Stimulated activated CD8-positive, alpha-beta memory T cell treated with anti-CD3 and anti-CD28 coated beads, Interleukin-12 subunit alpha, Interleukin-12 subunit beta, amount 100 ng/mL, for 4 hours (primary cell): ENCODE results near the gene RNF123.

Source experiments
- DNase-seq: peaks from one replicate; pipeline ENCODE4 v3.0.0-alpha.2; 2020; ENCODE audit warnings: low read depth

RNF123 gene

DNA sequence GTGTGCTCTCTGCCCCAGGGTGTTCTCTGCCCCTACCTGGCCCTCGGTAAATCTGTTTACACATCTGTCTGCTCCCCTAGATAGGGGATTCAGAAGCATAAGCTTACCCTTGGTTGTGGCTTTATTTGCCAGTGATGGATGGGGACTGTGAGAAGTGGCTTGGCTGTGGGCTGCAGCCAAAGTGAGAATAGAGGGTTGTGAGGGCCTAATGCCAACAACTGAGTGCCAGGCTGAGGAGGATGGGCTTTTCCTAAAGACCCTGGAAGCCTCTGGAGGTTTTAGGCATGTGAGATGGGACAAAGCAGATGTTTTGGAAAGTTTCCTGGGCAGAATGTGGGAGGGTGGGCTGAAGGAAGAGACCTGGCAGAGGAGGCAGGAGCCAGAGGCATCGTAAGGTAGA, 30.6 kb upstream of the RNF123 start:
- no peak for DNase-seq

DNA sequence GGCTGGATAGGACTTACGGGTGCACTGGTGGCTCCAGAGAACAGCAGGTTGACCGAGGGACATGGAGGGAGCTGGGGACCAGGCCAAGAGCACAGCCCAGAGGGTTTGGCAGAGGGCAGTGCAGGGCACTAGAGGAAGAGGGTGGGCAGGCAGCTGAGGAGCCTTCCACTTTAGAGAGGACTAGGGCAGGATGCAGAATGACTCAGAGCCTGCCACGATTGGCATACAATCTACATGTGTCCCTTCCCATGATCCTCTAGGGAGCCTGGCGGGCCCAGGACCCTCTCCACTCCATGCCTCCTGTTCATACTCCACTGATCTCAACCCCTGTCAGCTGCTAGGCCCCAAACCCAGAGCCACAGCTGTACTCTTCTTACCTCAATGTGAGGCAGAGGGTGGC, 29.6 kb upstream of the RNF123 start:
- no peak for DNase-seq

DNA sequence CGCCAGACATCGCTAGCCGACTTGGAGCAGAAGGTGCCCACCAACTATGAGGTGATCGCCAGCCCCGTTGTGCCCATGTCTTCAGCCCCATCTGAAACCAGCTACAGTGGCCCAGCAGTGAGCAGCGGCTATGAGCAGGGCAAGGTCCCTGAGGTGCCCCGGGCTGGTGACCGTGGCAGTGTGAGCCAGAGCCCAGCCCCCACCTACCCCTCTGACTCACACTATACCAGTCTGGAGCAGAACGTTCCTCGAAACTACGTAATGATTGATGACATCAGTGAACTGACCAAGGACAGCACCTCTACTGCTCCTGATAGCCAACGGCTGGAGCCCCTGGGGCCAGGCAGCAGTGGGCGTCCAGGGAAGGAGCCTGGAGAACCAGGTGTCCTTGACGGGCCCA, 28.1 kb upstream of the RNF123 start:
- no peak for DNase-seq

DNA sequence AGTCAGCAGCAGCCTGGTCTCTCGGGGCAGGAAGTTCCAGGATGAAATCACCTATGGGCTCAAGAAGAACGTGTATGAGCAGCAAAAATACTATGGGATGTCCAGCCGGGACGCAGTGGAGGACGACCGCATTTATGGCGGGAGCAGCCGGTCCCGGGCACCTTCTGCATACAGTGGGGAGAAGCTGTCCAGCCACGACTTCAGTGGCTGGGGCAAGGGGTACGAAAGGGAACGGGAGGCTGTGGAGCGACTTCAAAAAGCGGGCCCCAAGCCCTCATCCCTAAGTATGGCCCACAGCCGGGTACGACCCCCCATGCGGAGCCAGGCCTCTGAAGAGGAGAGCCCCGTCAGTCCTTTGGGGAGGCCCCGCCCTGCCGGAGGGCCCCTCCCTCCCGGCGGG, 27.3 kb upstream of the RNF123 start:
- no peak for DNase-seq

DNA sequence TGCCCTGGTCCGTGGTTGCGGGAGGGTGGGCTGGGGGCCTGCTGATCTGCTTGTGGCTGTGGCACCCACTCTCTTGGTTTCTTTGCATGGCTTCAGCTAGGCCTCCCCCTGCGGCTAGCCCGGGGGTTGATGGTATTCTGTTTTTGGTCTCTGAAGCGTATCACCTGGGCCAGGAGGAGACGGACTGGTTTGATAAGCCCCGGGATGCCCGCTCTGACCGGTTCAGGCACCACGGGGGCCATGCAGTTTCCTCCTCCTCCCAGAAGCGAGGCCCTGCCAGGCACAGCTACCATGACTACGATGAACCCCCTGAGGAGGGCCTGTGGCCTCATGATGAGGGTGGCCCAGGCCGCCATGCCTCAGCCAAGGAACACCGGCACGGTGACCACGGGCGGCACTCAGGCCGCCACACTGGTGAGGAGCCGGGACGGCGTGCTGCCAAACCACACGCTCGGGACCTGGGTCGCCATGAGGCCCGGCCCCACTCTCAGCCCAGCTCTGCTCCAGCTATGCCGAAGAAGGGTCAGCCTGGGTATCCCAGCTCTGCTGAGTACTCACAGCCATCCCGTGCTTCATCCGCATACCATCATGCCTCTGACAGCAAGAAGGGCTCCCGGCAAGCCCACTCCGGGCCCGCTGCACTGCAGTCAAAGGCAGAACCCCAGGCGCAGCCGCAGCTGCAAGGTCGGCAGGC, 26.5 kb upstream of the RNF123 start:
- no peak for DNase-seq

DNA sequence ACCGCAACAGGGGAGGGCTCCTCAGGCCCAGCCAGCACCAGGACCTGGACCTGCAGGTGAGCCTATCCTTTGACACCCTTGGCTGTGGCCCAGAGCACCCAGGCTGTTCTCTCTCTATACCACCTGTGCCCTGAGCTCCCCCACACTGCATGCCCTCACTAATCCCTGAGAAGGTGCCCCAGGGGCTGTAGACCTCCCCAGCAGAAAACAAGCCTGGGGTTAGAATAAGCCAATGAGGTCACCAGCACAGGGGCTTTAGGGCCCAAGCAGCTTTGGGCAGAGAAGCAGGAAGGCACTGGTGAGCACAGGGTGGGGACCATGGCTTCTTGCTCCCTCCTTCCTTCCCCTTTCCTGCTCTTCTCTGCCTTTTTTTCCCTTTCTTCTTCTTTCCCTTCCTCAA, 25.5 kb upstream of the RNF123 start:
- no peak for DNase-seq

DNA sequence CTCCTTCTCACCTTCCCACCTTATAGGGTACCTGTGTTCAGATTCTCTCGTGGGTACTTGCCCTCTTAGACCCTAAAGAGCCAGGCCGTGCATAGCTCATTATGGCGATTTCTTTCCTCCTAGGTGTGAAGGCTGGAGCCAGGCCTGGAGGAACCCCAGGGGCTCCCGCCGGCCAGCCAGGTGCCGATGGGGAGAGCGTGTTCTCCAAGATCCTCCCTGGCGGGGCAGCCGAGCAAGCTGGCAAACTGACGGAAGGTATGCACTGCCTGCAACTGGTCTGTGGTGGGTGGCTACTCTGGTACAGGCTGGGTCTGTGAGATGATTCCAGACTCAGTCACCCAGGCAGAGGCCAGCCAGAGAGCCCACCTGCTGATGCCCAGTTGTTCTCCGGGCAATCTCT, 25.1 kb upstream of the RNF123 start:
- DNase-seq, result no peak

DNA sequence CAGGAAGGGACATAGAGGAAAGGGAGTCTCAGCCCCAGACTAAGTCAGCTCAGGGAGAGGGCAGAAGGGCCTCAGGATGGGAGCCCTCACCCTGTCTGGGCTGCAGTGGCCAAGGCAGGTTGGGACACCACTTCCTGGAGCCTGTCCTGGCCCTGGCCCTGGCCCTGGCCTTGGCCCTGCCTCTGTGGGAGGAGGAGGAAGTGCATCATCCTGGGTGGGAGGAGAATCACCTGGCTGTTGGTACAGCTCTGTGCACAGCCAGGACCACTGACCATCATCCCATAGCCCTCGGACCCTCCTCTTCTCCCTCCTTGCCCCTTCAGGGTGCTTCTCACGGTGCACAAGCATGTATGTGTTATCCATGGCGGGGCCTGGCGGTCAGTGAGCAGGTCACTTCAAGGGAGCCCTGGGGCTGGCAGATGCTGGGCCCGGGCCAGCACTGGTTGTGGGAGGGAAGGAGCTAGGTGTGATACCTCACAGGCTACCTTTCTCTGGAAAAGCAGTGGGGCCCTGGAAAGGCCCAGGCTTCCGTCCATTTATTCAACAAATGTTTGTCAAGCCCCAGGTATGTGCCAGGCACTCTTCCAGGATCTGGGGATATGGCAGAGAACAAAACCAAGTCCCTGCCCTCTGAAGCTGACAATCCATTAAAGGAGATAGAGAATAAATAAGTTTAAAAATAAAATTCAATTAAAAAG, 23.4 kb upstream of the RNF123 start:
- DNase-seq, result no peak

DNA sequence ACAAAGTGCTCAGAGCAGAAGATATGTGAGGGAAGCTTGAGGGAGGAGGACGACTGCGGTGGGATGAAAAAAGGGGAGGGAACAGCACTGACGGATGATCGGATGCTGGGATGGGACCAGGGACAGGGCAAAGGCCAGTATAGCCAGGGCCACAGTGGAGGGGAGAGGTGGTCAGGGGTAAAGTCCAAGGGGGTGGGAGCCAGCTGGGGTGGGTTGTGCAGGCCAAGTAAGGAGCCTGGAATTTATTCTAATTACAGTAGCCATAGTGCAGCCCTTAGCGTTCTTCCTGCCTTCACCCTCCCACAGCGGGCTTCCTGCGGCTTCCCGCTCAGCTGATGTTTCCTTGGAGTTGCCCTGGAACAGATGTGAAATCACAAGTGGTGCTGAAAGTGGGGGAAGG, 22.8 kb upstream of the RNF123 start:
- no peak for DNase-seq

DNA sequence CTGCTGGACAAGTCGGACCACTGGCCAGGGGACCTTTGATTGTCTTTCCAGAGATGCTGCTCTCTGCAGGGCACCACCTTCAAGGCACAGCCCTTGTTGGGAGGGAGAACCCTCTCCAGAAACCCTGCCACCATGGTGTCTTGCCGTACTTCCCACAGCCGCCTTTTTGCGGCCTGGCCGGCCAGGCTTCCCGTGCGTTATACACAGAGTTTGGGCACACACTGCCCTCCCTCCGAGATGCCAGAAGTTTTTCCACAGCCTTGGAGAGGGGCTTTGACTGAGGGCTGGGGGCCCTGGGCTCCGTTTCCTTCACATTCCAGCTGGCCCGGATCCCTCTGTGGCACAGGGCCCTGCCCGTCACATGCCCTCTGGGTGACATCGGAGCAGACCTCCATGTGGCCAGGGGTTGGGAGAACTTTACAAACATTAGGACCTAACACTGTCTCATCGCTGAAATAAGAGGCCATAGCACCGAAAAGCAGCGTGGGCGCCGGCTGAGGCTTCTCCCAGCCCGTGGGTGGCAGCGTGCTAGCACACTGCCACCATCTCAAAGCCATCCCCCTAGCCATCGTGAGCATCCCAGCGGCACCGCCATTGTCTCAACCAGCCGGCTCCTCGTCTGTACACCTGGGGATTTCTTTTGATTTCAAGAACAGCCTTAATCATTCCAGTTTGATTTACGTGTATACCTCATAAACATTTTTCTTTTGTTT, 21.5 kb upstream of the RNF123 start:
- no peak for DNase-seq

DNA sequence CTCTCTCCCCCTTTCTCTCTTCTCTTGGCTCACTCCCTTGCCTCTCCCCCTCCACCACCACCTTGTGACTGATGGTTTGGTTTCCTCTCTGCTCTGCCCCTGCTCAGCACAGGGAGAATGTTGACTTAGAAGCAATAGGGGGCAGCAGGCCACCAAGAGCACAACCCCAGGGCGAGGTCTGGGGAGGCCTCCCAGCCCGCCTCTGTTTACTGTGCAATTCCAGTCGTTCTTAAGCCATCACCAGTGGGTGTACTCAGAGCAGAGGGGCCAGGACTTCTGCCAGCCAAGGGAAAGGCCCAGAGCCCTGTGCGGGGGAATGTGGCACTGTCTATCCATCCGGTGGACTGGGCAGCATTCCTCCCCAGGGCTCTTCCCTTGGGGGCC, 21.0 kb upstream of the RNF123 start:
- no peak for DNase-seq

DNA sequence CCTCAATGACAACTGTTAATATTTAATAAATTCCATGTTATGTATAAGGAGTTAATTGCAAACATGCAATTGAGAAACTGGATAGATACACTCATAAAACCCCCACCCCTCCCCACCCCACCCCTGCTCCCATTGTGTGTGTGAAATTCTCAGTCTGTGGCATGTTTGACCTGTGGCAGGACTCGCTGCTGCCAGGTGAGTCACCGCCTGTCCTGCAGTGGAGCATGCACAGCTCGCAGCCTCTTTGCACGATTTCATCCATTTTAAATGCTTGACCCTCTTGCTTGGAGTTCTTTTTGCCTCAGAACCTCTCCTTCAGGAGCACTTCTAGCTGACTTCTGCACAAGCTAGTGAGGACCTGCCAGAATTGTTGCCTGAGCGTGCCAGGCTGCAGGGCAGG, 20.5 kb upstream of the RNF123 start:
- no peak for DNase-seq

DNA sequence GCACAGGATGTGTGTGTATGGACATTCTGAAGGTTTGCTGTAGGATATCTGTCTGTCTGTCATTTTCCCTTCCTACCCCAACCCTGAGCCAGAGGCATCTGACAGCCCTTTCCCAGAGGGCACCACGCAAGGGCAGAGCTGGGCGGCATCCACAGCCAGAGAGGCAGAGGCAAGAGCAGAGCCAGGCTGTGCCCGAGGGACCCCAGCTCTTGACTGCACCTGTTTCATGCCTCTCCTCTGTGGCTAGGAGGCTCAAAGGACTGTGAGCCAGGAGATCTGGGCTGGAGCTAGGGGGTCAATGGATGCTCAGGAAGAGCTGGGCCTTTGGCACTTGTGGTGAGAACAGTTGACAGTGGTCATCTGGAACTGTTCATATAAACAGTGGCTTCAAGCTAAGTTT, 20.0 kb upstream of the RNF123 start:
- no peak for DNase-seq

DNA sequence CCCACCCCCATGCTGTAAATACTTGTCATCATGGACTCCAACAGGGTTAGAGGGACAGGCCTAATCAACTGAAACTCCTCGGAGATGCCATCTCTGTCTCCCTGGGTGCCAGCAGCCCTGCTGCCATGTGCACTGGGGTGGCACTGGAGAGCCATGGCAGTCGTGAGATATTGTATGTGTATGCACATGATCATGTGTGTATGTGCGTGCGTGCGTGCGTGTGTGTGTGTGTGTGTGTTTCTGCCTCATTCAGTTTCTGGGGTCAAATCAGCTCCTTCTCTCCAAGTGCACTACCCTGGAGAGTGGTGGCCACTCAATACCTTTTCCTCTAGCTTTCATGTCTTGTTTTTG, 18.4 kb upstream of the RNF123 start:
- DNase-seq, result no peak

DNA sequence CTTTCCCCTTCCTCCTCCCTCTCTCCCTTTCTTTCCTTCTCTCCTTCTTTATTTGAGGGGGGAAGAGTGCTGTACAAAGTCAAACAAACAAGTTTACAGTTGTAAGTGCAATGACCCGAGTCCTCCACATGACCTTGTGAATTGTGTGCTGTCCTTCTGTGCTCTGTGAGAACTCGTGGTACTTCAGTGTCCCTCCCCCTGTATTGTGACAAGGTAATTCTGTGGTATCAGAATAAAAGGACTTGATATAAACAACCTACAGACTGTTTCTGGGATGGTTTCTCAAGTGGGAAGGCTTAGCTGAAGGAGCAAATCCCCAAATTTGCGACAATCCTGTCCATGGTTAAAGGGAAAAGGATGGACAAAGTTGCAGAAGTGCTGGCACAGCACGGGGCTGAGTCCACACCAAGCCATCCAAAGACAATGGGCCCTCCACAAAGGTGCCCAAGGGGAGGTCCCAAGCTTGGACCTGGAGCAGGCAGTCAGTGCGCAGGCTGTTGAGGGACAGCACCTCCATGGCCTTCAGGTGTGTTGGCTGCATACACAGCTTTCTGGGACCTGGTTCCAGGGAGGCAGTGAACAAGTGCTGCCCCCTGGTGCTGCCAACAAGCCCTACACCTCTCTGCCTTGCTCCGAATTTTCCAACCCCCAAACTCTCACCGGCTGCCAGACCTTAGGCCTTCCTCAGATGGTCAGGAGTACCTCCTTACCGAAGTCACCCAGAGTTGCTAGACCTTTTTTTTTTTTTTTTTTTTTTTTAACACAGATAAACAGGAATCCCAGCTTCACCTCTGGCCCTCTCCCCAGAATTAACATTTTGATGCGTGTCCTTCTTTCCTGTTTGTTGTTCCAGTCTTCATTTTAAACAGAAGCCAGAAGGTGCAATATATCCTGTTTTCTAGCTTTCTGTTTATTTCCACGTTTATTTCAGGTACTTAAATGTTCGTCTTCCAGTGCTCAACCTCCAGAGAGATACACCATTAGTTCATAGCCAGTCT, 17.8 kb upstream of the RNF123 start:
- DNase-seq, result peak; percentile 50

DNA sequence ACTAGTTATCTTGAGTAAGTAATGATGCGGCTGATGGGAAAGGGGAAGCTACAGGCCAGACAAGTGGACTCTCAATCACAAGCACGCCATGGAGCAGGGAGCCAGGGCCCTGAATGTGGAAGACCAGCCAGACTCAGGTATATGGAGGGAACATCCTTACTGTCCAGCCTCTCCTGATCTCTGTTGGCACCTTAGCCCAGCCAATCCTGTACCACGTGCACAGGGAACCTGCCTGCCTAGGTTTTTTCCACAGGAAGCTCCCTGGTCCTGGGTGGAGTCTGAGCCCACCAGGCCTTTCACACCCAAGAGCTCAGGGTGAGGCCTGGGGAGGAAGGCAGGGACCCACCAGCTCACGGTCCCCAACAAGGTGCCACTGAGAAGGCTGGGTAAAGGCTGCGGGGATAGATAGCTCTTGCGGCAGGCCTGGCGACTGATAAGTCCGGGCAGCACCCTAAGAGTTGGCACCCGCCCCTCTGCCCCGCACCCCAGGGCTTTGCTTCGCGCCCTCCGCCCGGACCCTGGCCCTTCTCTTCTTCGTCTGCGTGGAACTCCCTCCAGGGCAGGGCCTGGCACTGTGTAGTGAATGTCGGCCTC, 16.1 kb upstream of the RNF123 start:
- no peak for DNase-seq

DNA sequence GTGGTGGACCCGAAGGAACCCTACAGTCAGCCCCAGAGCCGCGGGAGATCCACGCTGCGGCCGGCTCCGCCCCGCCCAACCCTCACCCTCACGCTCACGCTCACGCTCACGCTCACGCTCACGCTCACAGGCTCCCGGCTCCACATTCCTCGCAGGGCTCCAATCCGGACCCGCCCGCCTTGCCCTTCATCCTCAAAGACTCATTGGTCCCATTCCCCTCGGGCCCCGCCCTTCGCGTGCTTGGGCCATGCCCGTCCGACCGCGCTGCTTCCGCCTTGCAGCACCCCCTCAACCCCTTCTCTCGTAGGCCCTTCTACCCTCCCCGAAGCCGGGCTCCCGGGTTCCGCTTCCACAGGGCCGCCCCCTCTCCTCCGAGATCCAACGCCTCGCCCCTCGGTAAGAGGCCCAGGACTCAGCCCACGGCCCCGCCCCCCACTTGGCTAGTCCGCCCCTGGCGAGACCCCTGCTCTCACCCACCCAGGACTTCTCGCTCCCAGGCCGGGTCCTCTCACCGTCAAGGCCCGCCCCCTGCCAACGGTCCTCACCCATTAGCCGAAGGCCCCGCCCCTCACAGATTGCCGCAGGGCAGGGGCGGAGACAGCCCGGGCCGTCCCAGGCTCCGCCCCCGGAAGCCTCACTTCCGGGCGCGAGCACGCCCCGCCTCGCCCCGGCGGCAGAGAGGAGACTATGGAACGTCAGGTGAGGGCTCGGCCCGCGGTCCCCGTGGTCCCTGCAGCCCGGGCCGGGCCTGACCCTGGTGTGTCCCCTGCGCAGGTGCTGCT, 15.5 kb upstream of the RNF123 start, which contains the start of gene APEH:
Gene APEH (plus strand): TSS at position 637 of the 782 bp plus-strand sequence. CDS start 51 bp downstream, at position 688.
- DNase-seq, result peak; percentile 96

DNA sequence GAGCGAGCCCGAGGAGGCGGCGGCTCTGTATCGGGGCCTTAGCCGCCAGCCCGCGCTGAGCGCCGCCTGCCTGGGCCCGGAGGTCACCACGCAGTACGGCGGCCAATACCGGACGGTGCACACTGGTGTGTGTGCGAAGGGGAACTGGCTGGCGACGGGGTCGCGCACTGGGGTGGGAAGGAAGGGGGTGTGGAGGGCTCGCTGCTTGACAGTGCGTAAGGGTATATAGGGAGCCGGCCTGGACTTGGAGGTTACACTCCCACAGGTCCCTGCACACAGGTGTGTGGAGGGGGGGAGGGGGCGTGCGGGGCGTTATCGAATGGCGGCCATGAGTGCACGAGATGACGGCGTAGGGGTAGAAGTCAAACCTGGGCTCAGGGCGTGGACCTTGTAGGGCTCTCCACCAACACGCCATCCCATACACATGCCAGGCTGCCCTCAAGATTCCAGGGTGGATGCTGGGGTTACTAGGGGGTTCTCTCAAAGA, 14.8 kb upstream of the RNF123 start:
- DNase-seq, result no peak

DNA sequence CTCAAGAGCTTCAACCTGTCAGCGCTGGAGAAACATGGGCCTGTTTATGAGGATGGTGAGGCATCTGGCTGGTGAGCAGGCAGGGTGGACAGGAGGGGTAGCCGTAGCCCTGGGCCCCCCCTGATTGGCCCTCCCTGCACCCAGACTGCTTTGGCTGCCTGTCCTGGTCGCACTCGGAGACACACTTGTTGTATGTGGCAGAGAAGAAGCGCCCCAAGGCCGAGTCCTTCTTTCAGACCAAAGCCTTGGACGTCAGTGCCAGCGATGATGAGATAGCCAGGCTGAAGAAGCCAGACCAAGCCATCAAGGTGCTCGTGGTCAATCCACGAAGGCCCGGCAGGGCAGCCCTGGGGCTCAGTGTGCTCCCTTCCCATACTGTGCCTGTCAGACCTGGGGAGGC, 13.4 kb upstream of the RNF123 start:
- no peak for DNase-seq

DNA sequence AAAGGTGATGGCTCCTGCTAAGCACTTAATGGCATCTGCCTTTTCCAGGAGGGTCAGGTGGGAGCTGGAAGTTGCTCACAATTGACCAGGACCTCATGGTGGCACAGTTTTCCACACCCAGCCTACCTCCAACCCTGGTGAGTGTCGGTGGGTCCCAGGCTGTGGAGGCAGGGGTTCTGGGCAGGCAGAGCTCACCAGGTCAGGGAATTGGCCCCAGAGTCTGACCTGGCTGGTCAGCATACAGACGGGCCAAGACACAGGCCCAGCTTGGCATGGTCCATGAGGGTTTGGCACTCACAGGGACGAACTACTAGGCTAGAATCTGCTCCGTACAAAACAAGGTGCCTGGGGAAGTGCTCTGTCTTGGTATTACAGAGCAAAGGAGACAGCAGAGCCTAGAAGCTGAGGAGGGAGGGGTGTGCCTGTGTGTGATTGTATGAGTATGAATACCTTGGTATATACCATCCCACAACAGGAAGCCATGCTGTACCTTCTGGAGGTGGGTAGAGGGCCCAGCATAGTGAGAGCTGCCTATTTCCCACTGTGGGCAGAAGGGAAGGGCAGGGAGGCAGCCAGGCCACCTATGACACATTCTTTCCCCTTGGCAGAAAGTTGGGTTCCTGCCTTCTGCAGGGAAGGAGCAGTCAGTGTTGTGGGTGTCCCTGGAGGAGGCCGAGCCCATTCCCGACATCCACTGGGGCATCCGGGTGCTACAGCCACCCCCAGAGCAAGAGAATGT, 8.7 kb upstream of the RNF123 start:
- no peak for DNase-seq
